BJ (cell line): ENCODE data around the gene OR11H7. TPM values are rescaled to one million over a fixed set of nuclear protein-coding genes. Genes with fewer than 3 reads are reported as not detected.

ENCODE experiments used
- CTCF ChIA-PET: fragments of 350-600 bp; formaldehyde crosslinking; extraction: SDS; loops from one replicate; lab custom pipeline; 2021; ENCODE audit warnings: antibody characterized with exemption, inconsistent platforms; lab: Yijun Ruan, JAX
- POLR2A ChIA-PET: fragments of 300-600 bp; sonication (Branson Sonifier 250); formaldehyde crosslinking; extraction: SDS; loops from one replicate; lab custom pipeline; 2021; ENCODE audit warnings: antibody characterized with exemption; lab: Charles Lee
- DNase-seq: peaks from one replicate; pipeline ENCODE4 v3.0.0-alpha.2; 2011; ENCODE audit warnings: low read depth
- H3K27me3 ChIP-seq: 2 replicates; pipeline ENCODE4 v1.6.0; 2011; ENCODE audit warnings: low read length; ENCODE audit not compliant: control insufficient read depth, insufficient read depth
- H3K36me3 ChIP-seq: 2 replicates; pipeline ENCODE4 v1.5.1; 2011; ENCODE audit warnings: low read length; ENCODE audit not compliant: control insufficient read depth, insufficient read depth
- H3K4me3 ChIP-seq: 2 replicates; pipeline ENCODE4 v1.5.1; 2011; ENCODE audit warnings: low read depth, mild to moderate bottlenecking, control low read depth, low read length
- CTCF ChIP-seq: IDR thresholded peaks from 2 replicates; pipeline ENCODE4 v1.5.1; 2011; ENCODE audit warnings: low read depth, mild to moderate bottlenecking, control low read depth, inconsistent platforms, low read length, moderate library complexity; ENCODE audit not compliant: insufficient read depth
- polyA minus RNA-seq: library from RNA; depleted of rRNA, polyadenylated mRNA; stranded (reverse); fragments of >200 nt; gene quantifications from 2 replicates; pipeline ENCODE4 v1.2.3, GENCODE V29; 2011; rRNA and poly(A)+ RNA removed
- polyA plus RNA-seq: library from polyadenylated mRNA; depleted of rRNA; stranded (reverse); fragments of >200 nt; gene quantifications from 2 replicates; pipeline ENCODE4 v1.2.3, GENCODE V29; 2011; rRNA removed

Gene OR11H7
- polyA plus RNA-seq (not detected in 2 replicates), polyA minus RNA-seq (not detected in 2 replicates)

GRCh38 chr14:20228681-20229080 is at the start of gene OR11H7:
TSS of gene OR11H7 (plus strand) at chr14:20228981.
- ChIA-PET CTCF (no interaction called here), POLR2A (no interaction called here)
- no peak within 1 kb of the TSS for H3K4me3 ChIP-seq
- no peaks in the 10 kb centered on the region for H3K36me3 ChIP-seq
- no peak for DNase-seq
- TF ChIP-seq CTCF: no peak
- H3K27me3 ChIP-seq: no peaks in the 10 kb centered on the region

- Histone ChIP-seq H3K4me3 (no peak overlapping the region), H3K36me3 (no peaks in the 10 kb centered on the region), H3K27me3 (no peaks in the 10 kb centered on the region)
- no peak for DNase-seq
- ChIA-PET CTCF (no interaction called here), POLR2A (no interaction called here)
- TF ChIP-seq CTCF: no peak
Observed at GRCh38 chr14:20179218-20179617, 49.6 kb upstream of the OR11H7 start.

GRCh38 chr14:20179880-20180279 is 48.9 kb upstream of the OR11H7 start:
- ChIA-PET CTCF (no interaction called here), POLR2A (no interaction called here)
- Histone ChIP-seq H3K36me3 (no peaks in the 10 kb centered on the region), H3K4me3 (no peak overlapping the region), H3K27me3 (no peaks in the 10 kb centered on the region)
- no peak for DNase-seq
- no peak for TF ChIP-seq CTCF

- TF ChIP-seq CTCF: no peak
- no peak overlapping the region for H3K4me3 ChIP-seq
- H3K36me3 ChIP-seq: no peaks in the 10 kb centered on the region
- no peaks in the 10 kb centered on the region for H3K27me3 ChIP-seq
- ChIA-PET POLR2A (no interaction called here), CTCF (no interaction called here)
- no peak for DNase-seq
Observed at GRCh38 chr14:20180486-20180885, 48.3 kb upstream of the OR11H7 start.

- no peak for TF ChIP-seq CTCF
- Histone ChIP-seq H3K27me3 (no peaks in the 10 kb centered on the region), H3K4me3 (no peak overlapping the region), H3K36me3 (no peaks in the 10 kb centered on the region)
- POLR2A ChIA-PET: no interaction called here
- DNase-seq: no peak
- CTCF ChIA-PET: no interaction called here
Observed at GRCh38 chr14:20184181-20184580, 44.6 kb upstream of the OR11H7 start.
